Panc1 (cell line): Measurements from ENCODE around the gene ZNF470. TPM values are rescaled to one million over a fixed set of nuclear protein-coding genes. Genes with fewer than 3 reads are reported as not detected.

Source experiments
- ATAC-seq: fragments of 200-7000 bp; cut with Tn5 transposase; 2 replicates; pipeline ENCODE4 v1.9.1; 2020; ENCODE audit warnings: mild to moderate bottlenecking, moderate library complexity
- BruUV-seq: library from RNA; stranded (reverse); fragments of 400-500 nt; replicated peaks from 2 replicates; lab custom pipeline; 2021; lab: Mats Ljungman, UMichigan
- CTCF ChIA-PET: fragments of 300-600 bp; sonication (Branson Sonifier 250); formaldehyde crosslinking; loops from one replicate; lab custom pipeline; 2022; ENCODE audit warnings: antibody characterized with exemption; lab: Charles Lee
- POLR2A ChIA-PET: fragments of 300-600 bp; sonication (Branson Sonifier 250); formaldehyde crosslinking; loops from one replicate; lab custom pipeline; 2022; ENCODE audit warnings: antibody characterized with exemption; lab: Charles Lee
- DNase-seq: peaks from one replicate; pipeline ENCODE4 v3.0.0-alpha.2; 2010; ENCODE audit warnings: low read depth, low spot score
- H3K27ac ChIP-seq: 2 replicates; pipeline ENCODE4 v1.5.1; 2011; ENCODE audit warnings: mild to moderate bottlenecking, low read length, inconsistent platforms
- H3K27me3 ChIP-seq: fragments of 200-500 bp; sonication (Bioruptor generic); 2 replicates; pipeline ENCODE4 v1.6.0; 2014; ENCODE audit warnings: low read length, inconsistent platforms; ENCODE audit not compliant: control insufficient read depth, insufficient read depth
- H3K36me3 ChIP-seq: fragments of 200-500 bp; sonication (Bioruptor generic); 2 replicates; pipeline ENCODE4 v1.5.1; 2014; ENCODE audit warnings: inconsistent platforms, mild to moderate bottlenecking, low read length, moderate library complexity; ENCODE audit not compliant: control insufficient read depth, insufficient read depth
- H3K4me1 ChIP-seq: 2 replicates; pipeline ENCODE4 v1.5.1; 2011; ENCODE audit warnings: inconsistent platforms, mild to moderate bottlenecking, low read length, moderate library complexity; ENCODE audit not compliant: control insufficient read depth, insufficient read depth
- H3K4me3 ChIP-seq, 2 experiments: 2 replicates each; pipeline ENCODE4 v1.5.1; 2011 to 2012; ENCODE audit warnings: low read depth in 2 of 2, low read length in 2 of 2, mild to moderate bottlenecking in 2 of 2, inconsistent platforms in 1 of 2, moderate library complexity in 1 of 2
- H3K9me3 ChIP-seq: fragments of 200-500 bp; sonication (Bioruptor generic); 2 replicates; pipeline ENCODE4 v1.5.1; 2014; ENCODE audit warnings: low read depth, mild to moderate bottlenecking, inconsistent platforms, low read length, moderate library complexity; ENCODE audit not compliant: control insufficient read depth, insufficient read depth
- CTCF ChIP-seq: fragments of 450-650 bp; IDR thresholded peaks from 2 replicates; pipeline ENCODE4 v1.5.1; 2017; ENCODE audit warnings: mild to moderate bottlenecking
- POLR2AphosphoS5 ChIP-seq: IDR thresholded peaks from 2 replicates; pipeline ENCODE4 v1.6.1; 2012; ENCODE audit warnings: mild to moderate bottlenecking, low read depth, low read length, moderate library complexity
- REST ChIP-seq, 2 experiments: IDR thresholded peaks; 2 replicates each; pipeline ENCODE4 v1.6.1; 2011 to 2012; ENCODE audit warnings: low read depth in 2 of 2, control low read depth in 1 of 2, low read length in 1 of 2, mild to moderate bottlenecking in 1 of 2, moderate library complexity in 1 of 2; ENCODE audit not compliant: insufficient read depth in 1 of 2
- SIN3A ChIP-seq: IDR thresholded peaks from 2 replicates; pipeline ENCODE4 v1.6.1; 2012; ENCODE audit warnings: low read depth, mild to moderate bottlenecking, low read length, moderate library complexity, borderline replicate concordance; ENCODE audit not compliant: insufficient read depth
- TCF7L2 ChIP-seq: IDR thresholded peaks from 2 replicates; pipeline ENCODE4 v1.6.1; 2011; ENCODE audit warnings: mild to moderate bottlenecking, low read depth, low read length, inconsistent platforms
- in situ Hi-C: cut with HindIII; loops from 2 replicates; pipeline ENCODE4 v1.10.0; 2016; ENCODE audit warnings: low sequenced_read_pairs, low pct_unique_long_range_greater_than_20kb
- intact Hi-C: fragments of 100-400 bp; cut with micrococcal nuclease; formaldehyde crosslinking; loops from one replicate; pipeline ENCODE4 v1.10.0; 2022; ENCODE audit not compliant: unreplicated experiment
- total RNA-seq: library from RNA; stranded (reverse); gene quantifications from one replicate; pipeline ENCODE4 v1.2.1, GENCODE V29; 2021; ENCODE audit not compliant: unreplicated experiment

Gene ZNF470
- total RNA-seq, 1 experiment from 2014 or later, result not detected

GRCh38 chr19:56572589-56572988 is 5.3 kb downstream of the ZNF470 start:
- POLR2A ChIA-PET, result no interaction called here

GRCh38 chr19:56573914-56574313 is 6.6 kb downstream of the ZNF470 start:
- ChIA-PET CTCF (no interaction called here), POLR2A (no interaction called here)
- H3K27ac ChIP-seq, result no peak overlapping the region
- BruUV-seq, result no TSS peak
- in situ Hi-C loops, result no loop called here
- no peaks in the 10 kb centered on the region for H3K27me3 ChIP-seq
- DNase-seq (no peak), ATAC-seq (no peak)
- TF ChIP-seq POLR2AphosphoS5 (no peak), SIN3A (no peak), REST (IDR thresholded peaks at IDR 0.05; ENCODE audit: insufficient read depth in 1 of 2, low read depth in 2 of 2, low read length in 1 of 2) (no peak), CTCF (no peak), TCF7L2 (no peak)
- H3K4me1 ChIP-seq, result no peaks in the 10 kb centered on the region
- intact Hi-C loops, result no loop called here
- H3K36me3 ChIP-seq, result no peaks in the 10 kb centered on the region
- H3K4me3 ChIP-seq, result no peak overlapping the region
- peaks cover 62% of the 10 kb centered on the region for H3K9me3 ChIP-seq

More at GRCh38 chr19:56572589-56572988, 5.3 kb downstream of the ZNF470 start:
- TF ChIP-seq REST (IDR thresholded peaks at IDR 0.05; ENCODE audit: insufficient read depth in 1 of 2, low read depth in 2 of 2, low read length in 1 of 2), result no peak
- in situ Hi-C loops (no loop called here), intact Hi-C loops (no loop called here)
- H3K4me1 ChIP-seq, result no peaks in the 10 kb centered on the region
- ATAC-seq, result no peak
- peaks cover 61% of the 10 kb centered on the region for H3K9me3 ChIP-seq
- BruUV-seq, result no TSS peak
- no peaks in the 10 kb centered on the region for H3K27me3 ChIP-seq
- H3K27ac ChIP-seq, result no peak overlapping the region
- H3K4me3 ChIP-seq, result no peak overlapping the region
- no peak for DNase-seq
- H3K36me3 ChIP-seq, result no peaks in the 10 kb centered on the region
- CTCF ChIA-PET, result no interaction called here
